DND-41 (cell line): ENCODE data around the gene FNBP1L.

ENCODE experiments used
- ATAC-seq: fragments of 200-7000 bp; cut with Tn5 transposase; 3 replicates; pipeline ENCODE4 v1.9.1; 2021; ENCODE audit warnings: low read depth; ENCODE audit not compliant: insufficient read depth
- DNase-seq: peaks from one replicate; pipeline ENCODE4 v3.0.0-alpha.2; 2020
- H2AFZ ChIP-seq: 2 replicates; pipeline ENCODE4 v1.6.0; 2012; ENCODE audit warnings: low read depth, low read length
- H3K27ac ChIP-seq: 2 replicates; pipeline ENCODE4 v1.5.1; 2012; ENCODE audit warnings: low read length, inconsistent platforms
- H3K27me3 ChIP-seq: fragments of 200-600 bp; sonication (generic); 2 replicates; pipeline ENCODE4 v1.6.0; 2012; ENCODE audit warnings: low read length, mild to moderate bottlenecking, inconsistent platforms; ENCODE audit not compliant: insufficient read depth, poor library complexity
- H3K36me3 ChIP-seq: 2 replicates; pipeline ENCODE4 v1.5.1; 2012; ENCODE audit warnings: low read length, inconsistent platforms; ENCODE audit not compliant: insufficient read depth
- H3K4me1 ChIP-seq: 2 replicates; pipeline ENCODE4 v1.5.1; 2012; ENCODE audit warnings: mild to moderate bottlenecking, low read length; ENCODE audit not compliant: insufficient read depth
- H3K4me2 ChIP-seq: 2 replicates; pipeline ENCODE4 v1.6.0; 2012; ENCODE audit warnings: mild to moderate bottlenecking, moderate library complexity, low read length, inconsistent platforms; ENCODE audit not compliant: insufficient read depth
- H3K4me3 ChIP-seq, 2 experiments: fragments of 200-600 bp in 1 of 2; shearing (Covaris generic) in 1 of 2; 2 replicates each; pipeline ENCODE4 v1.5.1; 2012 to 2016; ENCODE audit warnings: inconsistent platforms in 2 of 2, low read length in 2 of 2, mild to moderate bottlenecking in 2 of 2, low read depth in 1 of 2, moderate library complexity in 1 of 2
- H3K79me2 ChIP-seq: 2 replicates; pipeline ENCODE4 v1.6.0; 2012; ENCODE audit warnings: low read length, inconsistent platforms; ENCODE audit not compliant: insufficient read depth
- H3K9ac ChIP-seq: 2 replicates; pipeline ENCODE4 v1.6.0; 2012; ENCODE audit warnings: low read depth, mild to moderate bottlenecking, inconsistent platforms, low read length, moderate library complexity
- H3K9me3 ChIP-seq: 2 replicates; pipeline ENCODE4 v1.5.1; 2012; ENCODE audit warnings: low read length, moderate library complexity, mild to moderate bottlenecking, inconsistent platforms; ENCODE audit not compliant: insufficient read depth, severe bottlenecking
- H4K20me1 ChIP-seq: 2 replicates; pipeline ENCODE4 v1.6.0; 2012; ENCODE audit warnings: low read length; ENCODE audit not compliant: insufficient read depth
- CTCF ChIP-seq: IDR thresholded peaks from 2 replicates; pipeline ENCODE4 v1.5.1; 2012; ENCODE audit warnings: borderline replicate concordance, low read length, moderate library complexity, mild to moderate bottlenecking; ENCODE audit not compliant: poor library complexity, severe bottlenecking; ENCODE audit errors: extremely low read depth
- EZH2 ChIP-seq: IDR thresholded peaks from 3 replicates; pipeline ENCODE4 v1.6.1; 2012; ENCODE audit warnings: borderline replicate concordance, low read depth, mild to moderate bottlenecking, moderate library complexity, low read length, inconsistent platforms; ENCODE audit not compliant: severe bottlenecking

The FNBP1L gene

DNA sequence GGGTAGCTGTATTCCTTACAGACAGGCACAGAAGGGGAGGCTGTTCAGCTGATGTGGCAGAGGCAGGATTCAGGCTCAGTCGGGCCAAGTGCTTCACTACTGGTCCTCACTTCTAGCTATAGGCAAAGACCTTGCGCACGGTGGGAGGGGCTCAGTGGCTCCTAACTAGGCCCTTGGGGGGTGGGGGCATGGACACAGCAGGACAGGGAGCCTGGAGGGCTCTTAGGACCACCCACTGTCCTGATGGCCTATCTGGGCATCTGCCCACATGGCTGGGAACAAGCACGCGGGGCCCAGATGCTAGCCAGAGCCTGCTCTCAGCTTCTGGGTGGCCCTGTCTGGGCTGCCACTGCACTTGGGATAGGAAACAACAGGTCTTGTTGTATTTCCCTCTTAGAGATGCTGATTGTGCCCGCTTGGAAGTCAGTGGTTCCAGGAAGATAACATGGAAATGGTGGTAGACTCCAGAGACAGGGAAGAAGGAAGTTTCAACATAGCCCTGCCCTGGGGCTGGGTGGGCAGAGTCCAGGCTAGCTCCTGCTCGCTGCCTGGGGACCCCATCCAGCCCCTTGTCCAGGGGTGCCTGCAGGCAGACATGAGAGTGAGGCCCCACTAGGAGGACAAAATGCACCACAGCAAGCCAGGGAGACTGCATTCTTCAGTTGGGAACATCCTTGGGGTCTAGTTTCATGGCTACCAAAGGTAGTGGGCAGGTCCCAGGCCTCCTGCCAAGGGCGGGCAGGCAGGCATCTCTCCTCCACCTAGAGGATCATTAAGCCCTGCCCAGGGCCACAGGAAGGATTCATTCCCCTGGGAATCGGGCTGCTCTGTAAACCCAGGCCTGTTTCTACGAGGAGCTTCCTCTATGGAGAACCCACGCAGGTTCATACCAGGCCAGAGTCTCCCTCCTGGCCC is 131.2 kb downstream of the FNBP1L start:
- no peaks in the 10 kb centered on the region for H4K20me1 ChIP-seq
- no peaks in the 10 kb centered on the region for H3K4me1 ChIP-seq
- no peak overlapping the region for H3K27ac ChIP-seq
- no peak for TF ChIP-seq EZH2
- no peak for TF ChIP-seq CTCF
- H3K79me2 ChIP-seq, result no peaks in the 10 kb centered on the region
- H3K36me3 ChIP-seq, result no peaks in the 10 kb centered on the region
- ATAC-seq (no peak), DNase-seq (no peak)
- no peak overlapping the region for H2AFZ ChIP-seq
- no peak overlapping the region for H3K4me3 ChIP-seq
- H3K4me2 ChIP-seq, result no peak overlapping the region
- H3K9ac ChIP-seq, result no peak overlapping the region
- H3K9me3 ChIP-seq, result no peaks in the 10 kb centered on the region
- H3K27me3 ChIP-seq, result no peaks in the 10 kb centered on the region

- Histone ChIP-seq H3K4me1 (no peaks in the 10 kb centered on the region), H3K4me3 (no peak overlapping the region), H3K79me2 (no peaks in the 10 kb centered on the region), H4K20me1 (no peaks in the 10 kb centered on the region), H3K27me3 (no peaks in the 10 kb centered on the region), H3K36me3 (no peaks in the 10 kb centered on the region), H2AFZ (no peak overlapping the region), H3K27ac (no peak overlapping the region), H3K9ac (no peak overlapping the region), H3K9me3 (no peaks in the 10 kb centered on the region), H3K4me2 (no peak overlapping the region)
- TF ChIP-seq EZH2 (no peak), CTCF (no peak)
- ATAC-seq (no peak), DNase-seq (no peak)
These were observed 132.0 kb downstream of the FNBP1L start for GRCh38 chr1:93579891-93580290.

GRCh38 chr1:93581917-93582850 is 134.3 kb downstream of the FNBP1L start:
- no peaks in the 10 kb centered on the region for H3K79me2 ChIP-seq
- no peaks in the 10 kb centered on the region for H3K9me3 ChIP-seq
- no peaks in the 10 kb centered on the region for H3K36me3 ChIP-seq
- H3K4me1 ChIP-seq, result no peaks in the 10 kb centered on the region
- H4K20me1 ChIP-seq, result no peaks in the 10 kb centered on the region
- DNase-seq (no peak), ATAC-seq (no peak)
- H3K4me3 ChIP-seq, result no peak overlapping the region
- H3K27me3 ChIP-seq, result no peaks in the 10 kb centered on the region
- no peak overlapping the region for H3K4me2 ChIP-seq
- no peak overlapping the region for H2AFZ ChIP-seq
- no peak overlapping the region for H3K27ac ChIP-seq
- H3K9ac ChIP-seq, result no peak overlapping the region
- no peak for TF ChIP-seq CTCF
- no peak for TF ChIP-seq EZH2
